Erythroblast (primary cell): ENCODE results near the gene SLC10A4.

Experiments
- GATA1 ChIP-seq: IDR thresholded peaks from 2 replicates; pipeline ENCODE4 v1.6.1; 2011; ENCODE audit warnings: low read depth, mild to moderate bottlenecking, control low read depth, low read length, moderate library complexity
- POLR2A ChIP-seq: IDR thresholded peaks from 2 replicates; pipeline ENCODE4 v1.6.1; 2011; ENCODE audit warnings: mild to moderate bottlenecking, low read length

DNA sequence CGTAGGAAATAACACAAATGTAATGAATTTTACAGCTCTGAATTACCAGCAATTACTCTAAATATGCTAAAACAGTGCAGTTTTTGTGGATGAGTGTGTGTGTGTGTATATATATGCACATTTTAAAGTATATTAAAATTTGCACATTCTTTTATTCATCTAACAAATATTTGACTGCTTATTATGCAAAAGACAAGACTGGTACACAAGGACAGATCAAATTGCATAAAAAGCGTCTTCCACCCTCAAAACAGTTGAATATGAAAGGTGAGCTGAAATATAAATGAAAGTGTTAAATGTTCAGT, 20.8 kb downstream of the SLC10A4 start:
- TF ChIP-seq POLR2A (no peak), GATA1 (no peak)
